ENCODE measurements around the gene MYO3B. TPM values are rescaled to one million over a fixed set of nuclear protein-coding genes. Genes with fewer than 3 reads are reported as not detected.
"Not testable (repeated sequence)": the region's sequence is repeated elsewhere in the genome, so short reads cannot be mapped to it uniquely, and the experiment has no call there.

Gene MYO3B
- total and polyA plus RNA-seq, 8 donors: 1.3 to 4.1 (median 2.6) TPM; not detected in 1

DNA sequence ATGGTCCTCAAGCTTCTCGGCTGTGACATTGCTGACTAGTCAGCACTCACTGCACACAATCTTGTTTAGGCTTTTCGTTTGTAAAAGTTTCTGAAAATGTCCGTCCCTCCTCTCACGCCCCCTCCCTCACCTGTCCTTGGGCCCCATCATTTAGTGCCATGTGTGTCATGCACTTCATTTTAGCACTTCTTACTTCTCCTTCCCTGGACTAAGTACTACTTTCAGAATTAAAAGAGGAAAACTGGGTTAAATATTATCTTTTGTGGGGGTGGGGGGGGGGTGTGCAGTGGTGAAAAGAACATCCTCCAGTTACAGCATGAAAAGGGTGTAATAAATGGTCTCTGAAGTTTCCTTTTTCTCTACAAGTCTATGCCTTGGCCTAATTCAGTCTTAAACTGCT, 355.2 kb downstream of the MYO3B start:
- no peaks in the 10 kb centered on the region for H3K27me3 ChIP-seq
- TF ChIP-seq CTCF (IDR thresholded peaks at IDR 0.05): no peak
- DNase-seq: no peak
- no peak overlapping the region for H3K4me3 ChIP-seq
- no peak overlapping the region for H3K27ac ChIP-seq
- H3K4me1 ChIP-seq: peaks cover 5 to 17% of the 10 kb centered on the region in 2 donors
- intact Hi-C loops (cut with DNase I): no loop called here
- no peak for ATAC-seq
- H3K9me3 ChIP-seq: no peaks in the 10 kb centered on the region
- no peaks in the 10 kb centered on the region for H3K36me3 ChIP-seq

DNA sequence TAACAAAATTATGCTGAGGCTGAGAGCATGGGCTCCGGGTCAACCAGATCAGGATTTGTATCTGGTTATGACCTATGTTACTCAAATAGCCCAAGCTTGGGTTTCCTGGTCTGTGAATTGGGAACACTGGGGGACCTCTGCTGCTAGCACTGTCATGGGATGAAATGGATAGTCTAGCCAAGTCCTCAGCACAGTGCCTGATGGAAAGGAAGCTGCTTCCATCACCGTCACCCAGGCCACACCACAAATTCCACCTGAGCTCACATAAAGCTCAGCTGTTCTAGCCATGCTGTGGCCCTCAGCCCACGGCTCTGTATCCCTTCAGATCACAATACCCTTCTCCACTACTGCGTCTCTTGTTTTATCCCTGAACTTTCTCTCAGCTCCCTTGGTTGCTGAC, 357.6 kb downstream of the MYO3B start:
- intact Hi-C loops (cut with DNase I): no loop called here
- H3K27ac ChIP-seq: no peak overlapping the region
- ATAC-seq (no peak), DNase-seq (no peak)
- TF ChIP-seq CTCF (IDR thresholded peaks at IDR 0.05): no peak
- no peaks in the 10 kb centered on the region for H3K36me3 ChIP-seq
- no peak overlapping the region for H3K4me3 ChIP-seq
- no peaks in the 10 kb centered on the region for H3K27me3 ChIP-seq
- H3K9me3 ChIP-seq: no peaks in the 10 kb centered on the region
- peaks cover 0 to 5% of the 10 kb centered on the region in 2 donors for H3K4me1 ChIP-seq

- no peak for TF ChIP-seq CTCF (IDR thresholded peaks at IDR 0.05)
- Histone ChIP-seq H3K4me1 (no peaks in the 10 kb centered on the region), H3K27ac (no peak overlapping the region), H3K27me3 (no peaks in the 10 kb centered on the region), H3K9me3 (peaks cover 0 to 7% of the 10 kb centered on the region in 2 donors), H3K4me3 (no peak overlapping the region), H3K36me3 (no peaks in the 10 kb centered on the region)
- ATAC-seq (no peak), DNase-seq (no peak)
- intact Hi-C loops (cut with DNase I): no loop called here
Measured at GRCh38 chr2:170544817-170545216, 366.9 kb downstream of the MYO3B start.

GRCh38 chr2:170548304-170548703, 370.4 kb downstream of the MYO3B start:
- Histone ChIP-seq H3K4me1 (no peaks in the 10 kb centered on the region), H3K27ac (no peak overlapping the region), H3K27me3 (no peaks in the 10 kb centered on the region), H3K36me3 (no peaks in the 10 kb centered on the region), H3K9me3 (peaks cover 0 to 20% of the 10 kb centered on the region in 2 donors), H3K4me3 (no peak overlapping the region)
- no peak for TF ChIP-seq CTCF (IDR thresholded peaks at IDR 0.05)
- DNase-seq (no peak), ATAC-seq (no peak)
- intact Hi-C loops (cut with DNase I): no loop called here

DNA sequence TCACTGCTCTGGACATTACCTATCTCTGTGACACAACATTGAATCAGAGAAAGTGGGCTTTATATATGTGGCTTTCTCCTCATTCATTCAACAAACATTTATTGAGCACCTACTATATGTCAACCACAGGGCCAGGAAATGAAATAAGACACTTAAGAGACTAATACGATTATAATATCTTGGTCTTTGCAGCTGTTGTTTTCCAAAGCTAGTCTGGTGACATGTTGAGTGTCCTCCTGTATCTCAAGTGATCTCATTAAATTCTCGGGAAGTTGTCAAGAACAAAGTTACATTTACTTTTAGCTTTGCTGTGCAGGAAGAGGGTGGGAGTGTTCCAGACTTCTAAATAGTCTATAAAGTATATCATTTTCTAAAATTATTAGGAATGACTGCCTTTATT, 372.6 kb downstream of the MYO3B start:
- Histone ChIP-seq H3K36me3 (no peaks in the 10 kb centered on the region), H3K27ac (no peak overlapping the region), H3K9me3 (peaks cover 0 to 13% of the 10 kb centered on the region in 2 donors), H3K4me1 (no peaks in the 10 kb centered on the region), H3K27me3 (no peaks in the 10 kb centered on the region), H3K4me3 (no peak overlapping the region)
- TF ChIP-seq CTCF (IDR thresholded peaks at IDR 0.05): no peak
- intact Hi-C loops (cut with DNase I): no loop called here
- ATAC-seq (no peak), DNase-seq (no peak)

GRCh38 chr2:170551899-170552298, 374.0 kb downstream of the MYO3B start:
- H3K4me1 ChIP-seq; H3K27ac ChIP-seq; ATAC-seq; H3K27me3 ChIP-seq; intact Hi-C loops (cut with DNase I); H3K4me3 ChIP-seq; DNase-seq; H3K36me3 ChIP-seq: not testable (repeated sequence)
- H3K9me3 ChIP-seq: peaks cover 0 to 13% of the 10 kb centered on the region in 2 donors

All from left lung (tissue), 10 donors.